HG03521 (cell line): ENCODE data around the gene CNTN5.
"Not testable (repeated sequence)": the region's sequence is repeated elsewhere in the genome, so short reads cannot be mapped to it uniquely, and the experiment has no call there.

Experiments
- ATAC-seq: cut with Tn5 transposase; IDR thresholded peaks from one replicate; pipeline ENCODE4 v1.9.1; 2021; ENCODE audit warnings: mild to moderate bottlenecking, moderate library complexity; ENCODE audit not compliant: unreplicated experiment

Gene CNTN5

GRCh38 chr11:100182350-100182749, 1161.6 kb downstream of the CNTN5 start:
- ATAC-seq: no peak

GRCh38 chr11:100182927-100183326, 1162.2 kb downstream of the CNTN5 start:
- no peak for ATAC-seq

GRCh38 chr11:100185588-100185987, 1164.8 kb downstream of the CNTN5 start:
- ATAC-seq: no peak

GRCh38 chr11:100188137-100188783, 1167.5 kb downstream of the CNTN5 start:
- no peak for ATAC-seq

GRCh38 chr11:100190395-100190794, 1169.6 kb downstream of the CNTN5 start:
- ATAC-seq: no peak

- no peak for ATAC-seq
Measured at GRCh38 chr11:100192181-100192580, 1171.4 kb downstream of the CNTN5 start.

- no peak for ATAC-seq
Measured at GRCh38 chr11:100203789-100204188, 1183.0 kb downstream of the CNTN5 start.

GRCh38 chr11:100205926-100206325, 1185.2 kb downstream of the CNTN5 start:
- ATAC-seq: no peak

- no peak for ATAC-seq
Measured at GRCh38 chr11:100208207-100208606, 1187.5 kb downstream of the CNTN5 start.

- no peak for ATAC-seq
Measured at GRCh38 chr11:100214791-100215190, 1194.0 kb downstream of the CNTN5 start.

- ATAC-seq: no peak
Measured at GRCh38 chr11:100220801-100221200, 1200.1 kb downstream of the CNTN5 start.

GRCh38 chr11:100221791-100222190, 1201.0 kb downstream of the CNTN5 start:
- no peak for ATAC-seq

GRCh38 chr11:100224541-100225034, 1203.8 kb downstream of the CNTN5 start:
- ATAC-seq: no peak

- ATAC-seq: no peak
Measured at GRCh38 chr11:100229086-100229485, 1208.3 kb downstream of the CNTN5 start.

GRCh38 chr11:100232006-100232405, 1211.3 kb downstream of the CNTN5 start:
- ATAC-seq: no peak

GRCh38 chr11:100235085-100235484, 1214.3 kb downstream of the CNTN5 start:
- no peak for ATAC-seq

GRCh38 chr11:100240025-100240539, 1219.3 kb downstream of the CNTN5 start:
- no peak for ATAC-seq

GRCh38 chr11:100247704-100248103, 1227.0 kb downstream of the CNTN5 start:
- ATAC-seq: no peak

- not testable (repeated sequence) for ATAC-seq
Measured at GRCh38 chr11:100257238-100257803, 1236.6 kb downstream of the CNTN5 start.

GRCh38 chr11:100269516-100269915, 1248.8 kb downstream of the CNTN5 start:
- no peak for ATAC-seq

GRCh38 chr11:100273066-100273815, 1252.5 kb downstream of the CNTN5 start:
- no peak for ATAC-seq

GRCh38 chr11:100274466-100274865, 1253.7 kb downstream of the CNTN5 start:
- ATAC-seq: not testable (repeated sequence)
